ENCODE results near the gene DENND1A.
"Not testable (repeated sequence)": the region's sequence is repeated elsewhere in the genome, so short reads cannot be mapped to it uniquely, and the experiment has no call there.

DENND1A gene

GRCh38 chr9:123441769-123442168 lies 488.2 kb downstream of the DENND1A start:
- no peak for DNase-seq

- DNase-seq = no peak
Observed at GRCh38 chr9:123440256-123440655, 489.7 kb downstream of the DENND1A start.

GRCh38 chr9:123438821-123439220 lies 491.1 kb downstream of the DENND1A start:
- no peak for DNase-seq

GRCh38 chr9:123438321-123438720 lies 491.6 kb downstream of the DENND1A start:
- DNase-seq = no peak

- no peak for DNase-seq
Observed at GRCh38 chr9:123437201-123437600, 492.7 kb downstream of the DENND1A start.

GRCh38 chr9:123435471-123435870 lies 494.5 kb downstream of the DENND1A start:
- no peak for DNase-seq

- DNase-seq = no peak
Observed at GRCh38 chr9:123434619-123435240, 495.2 kb downstream of the DENND1A start.

- no peak for DNase-seq
Observed at GRCh38 chr9:123432331-123433236, 497.3 kb downstream of the DENND1A start.

- no peak for DNase-seq
Observed at GRCh38 chr9:123431581-123431980, 498.3 kb downstream of the DENND1A start.

GRCh38 chr9:123428450-123428849 lies 501.5 kb downstream of the DENND1A start:
- DNase-seq = not testable (repeated sequence)

- no peak for DNase-seq
Observed at GRCh38 chr9:123426406-123426805, 503.5 kb downstream of the DENND1A start.

GRCh38 chr9:123425836-123426365 lies 504.0 kb downstream of the DENND1A start:
- DNase-seq = no peak

- DNase-seq = no peak
Observed at GRCh38 chr9:123425261-123425821, 504.6 kb downstream of the DENND1A start.

GRCh38 chr9:123424552-123425225 lies 505.2 kb downstream of the DENND1A start:
- no peak for DNase-seq

GRCh38 chr9:123424131-123424530 lies 505.8 kb downstream of the DENND1A start:
- DNase-seq = no peak

- no peak for DNase-seq
Observed at GRCh38 chr9:123423311-123423640, 506.6 kb downstream of the DENND1A start.

GRCh38 chr9:123422635-123423310 lies 507.2 kb downstream of the DENND1A start:
- DNase-seq = no peak

- no peak for DNase-seq
Observed at GRCh38 chr9:123421801-123422455, 508.0 kb downstream of the DENND1A start.

- DNase-seq = no peak
Observed at GRCh38 chr9:123421186-123421585, 508.7 kb downstream of the DENND1A start.

GRCh38 chr9:123420592-123421111 lies 509.3 kb downstream of the DENND1A start:
- no peak for DNase-seq

- no peak for DNase-seq
Observed at GRCh38 chr9:123419721-123420591, 510.0 kb downstream of the DENND1A start.
